RPMI7951 (cell line): ENCODE results near the gene BRD8. TPM values are rescaled to one million over a fixed set of nuclear protein-coding genes. Genes with fewer than 3 reads are reported as not detected.
A peak's percentile ranks its signal among the peaks of the same experiment; 100 is the strongest.
"Not testable (repeated sequence)": the region's sequence is repeated elsewhere in the genome, so short reads cannot be mapped to it uniquely, and the experiment has no call there.

ENCODE experiments used
- DNase-seq: peaks from one replicate; pipeline ENCODE4 v3.0.0-alpha.2; 2012; ENCODE audit warnings: low read depth
- total RNA-seq: library from RNA; depleted of rRNA; stranded (reverse); fragments of >200 nt; shearing (Covaris generic); gene quantifications from 2 replicates; pipeline ENCODE4 v1.2.3, GENCODE V29; 2014

The BRD8 gene
- total RNA-seq, 1 experiment from 2014 or later: 48.4 TPM

- no peak for DNase-seq
Measured at GRCh38 chr5:138163721-138164120, 14.7 kb downstream of the BRD8 start.

GRCh38 chr5:138160706-138161105 lies 17.7 kb downstream of the BRD8 start:
- no peak for DNase-seq

- no peak for DNase-seq
Measured at GRCh38 chr5:138159666-138160065, 18.8 kb downstream of the BRD8 start.

GRCh38 chr5:138157626-138158025 lies 20.8 kb downstream of the BRD8 start:
- DNase-seq: no peak

- not testable (repeated sequence) for DNase-seq
Measured at GRCh38 chr5:138155977-138156376, 22.5 kb downstream of the BRD8 start.

GRCh38 chr5:138149530-138149929 lies 28.9 kb downstream of the BRD8 start:
- DNase-seq: peak; percentile 27

GRCh38 chr5:138148811-138149210 lies 29.6 kb downstream of the BRD8 start:
- peak; percentile 80 for DNase-seq

GRCh38 chr5:138143578-138143977 lies 34.9 kb downstream of the BRD8 start:
- DNase-seq: not testable (repeated sequence)

- no peak for DNase-seq
Measured at GRCh38 chr5:138141734-138142133, 36.7 kb downstream of the BRD8 start.

GRCh38 chr5:138140268-138140667 lies 38.2 kb downstream of the BRD8 start:
- DNase-seq: no peak

GRCh38 chr5:138139781-138140090 lies 38.7 kb downstream of the BRD8 start:
- DNase-seq: no peak

- peak; percentile 47 for DNase-seq
Measured at GRCh38 chr5:138138949-138139780, 39.3 kb downstream of the BRD8 start, which contains the start of gene NME5. Gene NME5, minus strand, starts transcription at chr5:138139428. Its CDS starts 648 bp downstream, at chr5:138138780.

- no peak for DNase-seq
Measured at GRCh38 chr5:138132543-138132942, 45.9 kb downstream of the BRD8 start.

GRCh38 chr5:138129347-138129746 lies 49.1 kb downstream of the BRD8 start:
- no peak for DNase-seq

GRCh38 chr5:138128334-138128733 lies 50.1 kb downstream of the BRD8 start:
- DNase-seq: no peak

GRCh38 chr5:138115254-138115653 lies 63.2 kb downstream of the BRD8 start:
- DNase-seq: no peak

GRCh38 chr5:138111937-138112336 lies 66.5 kb downstream of the BRD8 start:
- no peak for DNase-seq

GRCh38 chr5:138111181-138111580 lies 67.2 kb downstream of the BRD8 start:
- no peak for DNase-seq

- DNase-seq: no peak
Measured at GRCh38 chr5:138110266-138110963, 68.0 kb downstream of the BRD8 start.

GRCh38 chr5:138109463-138110265 lies 68.8 kb downstream of the BRD8 start:
- no peak for DNase-seq

- DNase-seq: no peak
Measured at GRCh38 chr5:138107213-138107612, 71.2 kb downstream of the BRD8 start.

GRCh38 chr5:138105709-138106108 lies 72.7 kb downstream of the BRD8 start:
- no peak for DNase-seq

- DNase-seq: no peak
Measured at GRCh38 chr5:138103319-138103637, 75.2 kb downstream of the BRD8 start.
